Activated CD4-positive, alpha-beta T cell treated with anti-CD3 and anti-CD28 coated beads, Interleukin-2, amount 50 U/mL, for 48 hours (primary cell): ENCODE data around the gene TNFRSF18.

Experiments
- DNase-seq, 2 experiments: peaks; one replicate each; pipeline ENCODE4 v3.0.0-alpha.2; 2020

The TNFRSF18 gene

GRCh38 chr1:1226566-1227362 is 20.4 kb upstream of the TNFRSF18 start:
- no peak for DNase-seq

GRCh38 chr1:1225913-1226312 is 19.5 kb upstream of the TNFRSF18 start:
- DNase-seq = no peak

- DNase-seq = no peak
These were observed 18.9 kb upstream of the TNFRSF18 start for GRCh38 chr1:1225238-1225845.

- DNase-seq = no peak
These were observed 17.5 kb upstream of the TNFRSF18 start for GRCh38 chr1:1223891-1224290.

GRCh38 chr1:1223321-1223720 is 16.9 kb upstream of the TNFRSF18 start:
- DNase-seq = no peak

- DNase-seq = no peak
These were observed 16.3 kb upstream of the TNFRSF18 start for GRCh38 chr1:1222575-1223225.

GRCh38 chr1:1221887-1222574 is 15.6 kb upstream of the TNFRSF18 start:
- DNase-seq = no peak

- no peak for DNase-seq
These were observed 13.8 kb upstream of the TNFRSF18 start for GRCh38 chr1:1220197-1220596.

GRCh38 chr1:1219341-1219740 is 12.9 kb upstream of the TNFRSF18 start:
- DNase-seq = peak; percentile 75 to 82

GRCh38 chr1:1218524-1219200 is 12.3 kb upstream of the TNFRSF18 start:
- peak in 1 of 2 experiments; percentile 35 for DNase-seq

- DNase-seq = peak; percentile 77 to 84
These were observed 11.5 kb upstream of the TNFRSF18 start for GRCh38 chr1:1217621-1218523.

GRCh38 chr1:1216770-1217620 is 10.6 kb upstream of the TNFRSF18 start:
- DNase-seq = peak; percentile 69 to 78

- DNase-seq = no peak
These were observed 9.7 kb upstream of the TNFRSF18 start for GRCh38 chr1:1215881-1216605.

- peak in 1 of 2 experiments; percentile 62 for DNase-seq
These were observed 8.8 kb upstream of the TNFRSF18 start for GRCh38 chr1:1215080-1215676.

- peak; percentile 71 to 76 for DNase-seq
These were observed 7.2 kb upstream of the TNFRSF18 start, which contains the start of gene TNFRSF4 for GRCh38 chr1:1213345-1214265. Gene TNFRSF4 (minus strand): TSS chr1:1214153. CDS start chr1:1214127, 26 bp downstream.

- peak; percentile 61 to 64 for DNase-seq
These were observed 6.5 kb upstream of the TNFRSF18 start for GRCh38 chr1:1212780-1213344.

- DNase-seq = peak in 1 of 2 experiments; percentile 13
These were observed 5.4 kb upstream of the TNFRSF18 start for GRCh38 chr1:1211541-1212441.
